Measurements from ENCODE around the gene FRRS1L. TPM values are rescaled to one million over a fixed set of nuclear protein-coding genes. Genes with fewer than 3 reads are reported as not detected.

The FRRS1L gene
- total RNA-seq, 2 donors from 2014 or later, result not detected

GRCh38 chr9:109190151-109190550 is 23.1 kb upstream of the FRRS1L start:
- peaks cover 9% of the 10 kb centered on the region for H3K4me1 Mint-ChIP-seq (ENCODE audit: low read depth)
- H3K27me3 Mint-ChIP-seq (ENCODE audit: low read depth), result no peaks in the 10 kb centered on the region
- no peak overlapping the region for H3K4me3 Mint-ChIP-seq
- no peak overlapping the region for H3K27ac Mint-ChIP-seq
- DNase-seq, result no peak
- no peaks in the 10 kb centered on the region for H3K9me3 Mint-ChIP-seq
- ATAC-seq (replicated peaks in 1 of 2), result no peak
- no peaks in the 10 kb centered on the region for H3K36me3 Mint-ChIP-seq (ENCODE audit: insufficient read depth in 2 of 2)

GRCh38 chr9:109186857-109187520 is 19.9 kb upstream of the FRRS1L start:
- Mint-ChIP-seq H3K27ac (no peak overlapping the region), H3K27me3 (ENCODE audit: low read depth) (no peaks in the 10 kb centered on the region), H3K4me3 (no peak overlapping the region), H3K4me1 (ENCODE audit: low read depth) (peaks cover 13% of the 10 kb centered on the region), H3K9me3 (no peaks in the 10 kb centered on the region), H3K36me3 (ENCODE audit: insufficient read depth in 2 of 2) (no peaks in the 10 kb centered on the region)
- ATAC-seq (replicated peaks in 1 of 2) (no peak), DNase-seq (no peak)

DNA sequence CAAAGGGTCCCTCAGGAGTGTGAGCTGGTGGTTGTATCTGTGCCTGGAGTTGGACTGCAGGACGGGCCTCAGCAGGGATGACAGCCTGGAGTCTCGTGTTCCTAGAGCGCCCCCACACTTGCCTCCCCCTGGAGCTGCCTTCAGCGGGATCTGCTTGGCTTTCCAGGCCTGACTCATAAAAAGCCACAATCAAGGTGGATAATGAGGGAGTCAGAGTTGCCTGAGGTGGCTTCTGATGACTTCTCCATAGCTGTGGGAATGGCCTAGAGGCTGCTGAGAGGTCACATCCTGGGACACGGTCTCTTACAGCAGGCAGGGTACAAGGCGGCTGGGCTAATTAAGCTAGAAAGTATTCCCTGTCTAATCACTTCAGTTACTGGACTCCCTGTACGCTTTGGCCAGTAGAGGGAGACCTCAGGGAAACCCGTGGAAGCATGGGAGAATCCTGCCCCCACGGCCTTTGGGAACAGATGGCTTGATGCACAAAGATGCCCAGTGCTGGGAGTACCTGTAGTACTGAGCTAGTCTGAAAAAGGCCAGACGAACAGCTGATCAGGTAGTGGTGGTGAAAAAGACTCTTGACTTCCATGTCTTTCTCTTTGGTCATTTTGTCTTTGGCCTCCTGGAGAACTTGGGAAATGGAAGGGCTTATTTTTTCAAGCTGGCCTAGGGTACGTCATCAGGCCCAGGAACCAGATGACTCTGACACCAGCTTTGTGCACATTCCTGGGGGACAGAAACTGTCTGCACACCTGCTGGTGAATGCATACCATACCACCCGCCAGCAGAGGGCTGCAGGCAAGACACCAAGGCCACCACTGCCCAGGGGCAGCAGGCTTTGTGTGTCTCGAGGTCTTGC is 16.1 kb upstream of the FRRS1L start:
- ATAC-seq (replicated peaks in 1 of 2) (no peak), DNase-seq (peak; percentile 19 to 21)
- Mint-ChIP-seq H3K27me3 (ENCODE audit: low read depth) (peaks cover 18% of the 10 kb centered on the region), H3K9me3 (no peaks in the 10 kb centered on the region), H3K36me3 (ENCODE audit: insufficient read depth in 2 of 2) (no peaks in the 10 kb centered on the region), H3K4me1 (ENCODE audit: low read depth) (peaks cover 27% of the 10 kb centered on the region), H3K27ac (no peak overlapping the region), H3K4me3 (no peak overlapping the region)

- H3K4me3 Mint-ChIP-seq, result no peak overlapping the region
- no peaks in the 10 kb centered on the region for H3K9me3 Mint-ChIP-seq
- no peak overlapping the region for H3K27ac Mint-ChIP-seq
- H3K36me3 Mint-ChIP-seq (ENCODE audit: insufficient read depth in 2 of 2), result no peaks in the 10 kb centered on the region
- DNase-seq (no peak), ATAC-seq (replicated peaks in 1 of 2) (no peak)
- peaks cover 23% of the 10 kb centered on the region for H3K4me1 Mint-ChIP-seq (ENCODE audit: low read depth)
- H3K27me3 Mint-ChIP-seq (ENCODE audit: low read depth), result peaks cover 18% of the 10 kb centered on the region
Observed at GRCh38 chr9:109182550-109182939, 15.5 kb upstream of the FRRS1L start.

DNA sequence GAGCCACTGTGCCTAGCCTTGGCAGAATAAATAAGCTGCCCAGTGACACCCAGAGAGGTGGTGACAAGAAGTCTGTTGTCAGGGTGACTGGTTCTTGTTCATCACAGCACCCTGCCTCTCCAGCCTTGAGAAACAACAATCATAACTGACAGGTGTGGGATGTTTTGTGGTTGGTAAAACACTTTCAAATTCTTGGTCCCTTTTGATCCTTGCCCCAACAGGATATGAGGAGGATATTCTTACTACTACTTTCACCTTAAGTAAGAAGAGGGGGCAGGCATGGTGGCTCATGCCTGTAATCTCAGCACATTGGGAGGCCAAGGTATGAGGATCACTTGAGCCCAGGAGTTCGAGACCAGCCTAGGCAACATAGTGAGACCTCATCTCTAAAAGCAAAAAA is 14.2 kb upstream of the FRRS1L start:
- Mint-ChIP-seq H3K27me3 (ENCODE audit: low read depth) (peaks cover 18% of the 10 kb centered on the region), H3K27ac (no peak overlapping the region), H3K4me1 (ENCODE audit: low read depth) (peaks cover 23% of the 10 kb centered on the region), H3K9me3 (no peaks in the 10 kb centered on the region), H3K4me3 (no peak overlapping the region), H3K36me3 (ENCODE audit: insufficient read depth in 2 of 2) (no peaks in the 10 kb centered on the region)
- peak; percentile 56 to 70 for DNase-seq
- peak; percentile 98 to 99 for ATAC-seq (replicated peaks in 1 of 2)

GRCh38 chr9:109179801-109180523 is 12.9 kb upstream of the FRRS1L start:
- ATAC-seq (replicated peaks in 1 of 2) (no peak), DNase-seq (no peak)
- Mint-ChIP-seq H3K4me1 (ENCODE audit: low read depth) (peaks cover 23% of the 10 kb centered on the region), H3K4me3 (no peak overlapping the region), H3K27me3 (ENCODE audit: low read depth) (peaks cover 18% of the 10 kb centered on the region), H3K9me3 (no peaks in the 10 kb centered on the region), H3K27ac (no peak overlapping the region), H3K36me3 (ENCODE audit: insufficient read depth in 2 of 2) (no peaks in the 10 kb centered on the region)

- H3K4me3 Mint-ChIP-seq, result no peak overlapping the region
- DNase-seq (no peak), ATAC-seq (replicated peaks in 1 of 2) (no peak)
- no peak overlapping the region for H3K27ac Mint-ChIP-seq
- peaks cover 23% of the 10 kb centered on the region for H3K27me3 Mint-ChIP-seq (ENCODE audit: low read depth)
- H3K9me3 Mint-ChIP-seq, result no peaks in the 10 kb centered on the region
- no peaks in the 10 kb centered on the region for H3K36me3 Mint-ChIP-seq (ENCODE audit: insufficient read depth in 2 of 2)
- H3K4me1 Mint-ChIP-seq (ENCODE audit: low read depth), result peaks cover 19% of the 10 kb centered on the region
Observed at GRCh38 chr9:109176963-109177362, 9.9 kb upstream of the FRRS1L start.

- Mint-ChIP-seq H3K27me3 (ENCODE audit: low read depth) (peaks cover 29% of the 10 kb centered on the region), H3K9me3 (no peaks in the 10 kb centered on the region), H3K4me1 (ENCODE audit: low read depth) (peaks cover 13% of the 10 kb centered on the region), H3K4me3 (no peak overlapping the region), H3K36me3 (ENCODE audit: insufficient read depth in 2 of 2) (no peaks in the 10 kb centered on the region), H3K27ac (no peak overlapping the region)
- DNase-seq (no peak), ATAC-seq (replicated peaks in 1 of 2) (no peak)
Observed at GRCh38 chr9:109176386-109176785, 9.3 kb upstream of the FRRS1L start.

- H3K27ac Mint-ChIP-seq, result no peak overlapping the region
- no peak overlapping the region for H3K4me3 Mint-ChIP-seq
- no peak for ATAC-seq (replicated peaks in 1 of 2)
- peaks cover 2% of the 10 kb centered on the region for H3K4me1 Mint-ChIP-seq (ENCODE audit: low read depth)
- H3K27me3 Mint-ChIP-seq (ENCODE audit: low read depth), result peaks cover 21% of the 10 kb centered on the region
- no peaks in the 10 kb centered on the region for H3K36me3 Mint-ChIP-seq (ENCODE audit: insufficient read depth in 2 of 2)
- DNase-seq, result no peak
- no peaks in the 10 kb centered on the region for H3K9me3 Mint-ChIP-seq
Observed at GRCh38 chr9:109172935-109173334, 5.9 kb upstream of the FRRS1L start.

DNA sequence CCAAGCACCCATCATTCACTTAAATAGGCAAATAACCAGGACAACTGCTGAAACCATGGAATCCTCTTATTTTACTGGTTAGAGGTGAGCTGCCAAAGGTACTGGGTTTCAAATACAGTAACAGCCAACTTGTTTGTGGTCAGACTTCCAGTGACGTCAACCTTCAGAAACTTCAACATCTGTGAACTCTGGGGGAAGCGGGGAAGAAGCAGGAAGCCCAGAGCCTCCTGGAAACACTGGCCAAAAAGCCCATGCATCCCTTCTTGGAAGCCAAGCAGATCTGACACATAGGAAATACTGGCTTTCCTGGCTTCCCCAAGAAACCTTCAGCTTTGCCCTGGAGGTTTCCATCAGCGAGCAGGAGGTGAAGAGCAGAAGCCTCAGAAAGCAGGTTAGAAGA is 4.9 kb upstream of the FRRS1L start:
- Mint-ChIP-seq H3K27me3 (ENCODE audit: low read depth) (peaks cover 30% of the 10 kb centered on the region), H3K27ac (no peak overlapping the region), H3K9me3 (no peaks in the 10 kb centered on the region), H3K36me3 (ENCODE audit: insufficient read depth in 2 of 2) (peaks cover 0 to 2% of the 10 kb centered on the region in 2 donors), H3K4me3 (no peak overlapping the region), H3K4me1 (ENCODE audit: low read depth) (peaks cover 11% of the 10 kb centered on the region)
- no peak for DNase-seq
- no peak for ATAC-seq (replicated peaks in 1 of 2)

GRCh38 chr9:109168170-109168569 is 1.1 kb upstream of the FRRS1L start:
- Mint-ChIP-seq H3K27ac (no peak overlapping the region), H3K27me3 (ENCODE audit: low read depth) (peaks cover 62% of the 10 kb centered on the region)

DNA sequence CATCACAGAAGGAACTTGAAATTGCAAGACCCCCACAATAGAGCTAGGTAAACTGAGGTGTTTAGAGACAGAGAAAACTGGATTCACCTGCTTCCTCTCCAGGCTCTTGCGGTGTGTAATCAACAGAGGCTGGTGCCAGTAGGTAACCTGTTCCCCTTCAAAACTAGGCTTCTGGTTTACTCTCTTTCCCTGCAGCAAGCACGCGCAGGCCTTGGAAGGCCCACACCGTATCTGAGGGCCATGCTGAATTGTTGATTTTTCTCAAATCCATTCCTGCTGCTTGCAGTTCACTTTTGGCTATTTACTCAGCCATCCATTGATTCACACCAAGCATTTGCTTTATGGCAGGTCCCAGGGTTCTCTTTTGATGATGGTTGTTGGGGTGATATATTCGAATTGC is 667 bp upstream of the FRRS1L start:
- H3K27me3 Mint-ChIP-seq (ENCODE audit: low read depth), result peaks cover 66% of the 10 kb centered on the region
- H3K36me3 Mint-ChIP-seq (ENCODE audit: insufficient read depth in 2 of 2), result peaks cover 0 to 6% of the 10 kb centered on the region in 2 donors
- H3K4me3 Mint-ChIP-seq, result peak overlapping the region; percentile 55 to 83
- H3K27ac Mint-ChIP-seq, result no peak overlapping the region
- ATAC-seq (replicated peaks in 1 of 2) (no peak), DNase-seq (no peak)
- H3K4me1 Mint-ChIP-seq (ENCODE audit: low read depth), result peaks cover 11% of the 10 kb centered on the region
- no peaks in the 10 kb centered on the region for H3K9me3 Mint-ChIP-seq

More at GRCh38 chr9:109168170-109168569, 1.1 kb upstream of the FRRS1L start:
- peaks cover 11% of the 10 kb centered on the region for H3K4me1 Mint-ChIP-seq (ENCODE audit: low read depth)
- no peaks in the 10 kb centered on the region for H3K9me3 Mint-ChIP-seq
- no peak overlapping the region for H3K4me3 Mint-ChIP-seq
- ATAC-seq (replicated peaks in 1 of 2) (peak; percentile 53 to 69), DNase-seq (no peak)
- peaks cover 0 to 6% of the 10 kb centered on the region in 2 donors for H3K36me3 Mint-ChIP-seq (ENCODE audit: insufficient read depth in 2 of 2)

DNA sequence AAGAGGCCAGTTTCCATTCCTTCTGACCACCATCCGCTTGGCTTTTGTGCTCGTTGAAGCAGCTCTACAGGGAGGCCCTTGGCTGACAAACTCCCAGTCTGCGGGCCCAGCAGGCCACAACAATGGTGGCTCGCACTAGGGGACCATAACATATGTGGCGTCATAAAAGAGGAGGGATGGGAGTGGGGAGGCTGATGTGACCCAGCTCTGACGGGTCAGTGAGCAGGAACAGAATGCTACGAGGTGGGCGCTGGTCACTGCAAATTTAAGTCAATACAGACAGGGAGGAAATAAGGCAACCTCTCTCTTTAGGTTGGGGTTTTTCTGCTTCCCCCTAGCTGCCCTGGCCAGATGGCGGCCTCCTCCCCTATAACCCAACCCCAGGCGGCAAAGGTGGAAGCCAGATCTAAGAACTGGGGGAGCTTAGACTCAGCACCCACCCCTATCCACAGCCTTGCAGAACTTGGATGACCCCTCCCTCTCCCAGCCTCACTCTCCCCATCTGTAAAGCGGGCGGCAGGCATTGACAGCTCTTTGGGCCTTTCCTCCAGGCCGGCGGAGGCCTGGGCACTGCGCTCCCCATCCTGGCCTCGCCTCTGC is 778 bp downstream of the FRRS1L start:
- Mint-ChIP-seq H3K36me3 (ENCODE audit: insufficient read depth in 2 of 2) (peaks cover 0 to 6% of the 10 kb centered on the region in 2 donors), H3K4me1 (ENCODE audit: low read depth) (peaks cover 11% of the 10 kb centered on the region), H3K27ac (no peak overlapping the region), H3K27me3 (ENCODE audit: low read depth) (peaks cover 64% of the 10 kb centered on the region), H3K4me3 (peak overlapping the region in 1 of 2 donors; percentile 59), H3K9me3 (no peaks in the 10 kb centered on the region)
- DNase-seq (no peak), ATAC-seq (replicated peaks in 1 of 2) (no peak)

All from activated T-cell treated with anti-CD3 and anti-CD28 coated beads, Interleukin-2, amount 50 U/mL, for 72 hours (primary cell).